Left lung (tissue), 10 donors: Measurements from ENCODE around the gene CEP89. TPM values are rescaled to one million over a fixed set of nuclear protein-coding genes. Genes with fewer than 3 reads are reported as not detected.
"Not testable (repeated sequence)": the region's sequence is repeated elsewhere in the genome, so short reads cannot be mapped to it uniquely, and the experiment has no call there.

Source experiments
- ATAC-seq: fragments of 200-7000 bp; cut with Tn5 transposase; one replicate; pipeline ENCODE4 v1.9.1; 2020; ENCODE audit warnings: moderate library complexity
- DNase-seq, 4 donors: peaks; one replicate each; pipeline ENCODE4 v3.0.0-alpha.2; 2013 to 2020
- H3K27ac ChIP-seq, 2 donors: fragments of 200-600 bp; sonication (generic) in 1 of 2; one replicate each; pipeline versions ENCODE4 v1.5.0 to v1.8.0; 2020 to 2021
- H3K27me3 ChIP-seq, 2 donors: fragments of 200-600 bp; sonication (generic) in 1 of 2; one replicate each; pipeline versions ENCODE4 v1.5.0 to v1.8.0; 2020 to 2021
- H3K36me3 ChIP-seq, 2 donors: fragments of 200-600 bp; sonication (generic) in 1 of 2; one replicate each; pipeline versions ENCODE4 v1.5.0 to v1.8.0; 2020 to 2021
- H3K4me1 ChIP-seq, 2 donors: fragments of 200-600 bp; one replicate each; pipeline ENCODE4 v1.8.0; 2021
- H3K4me3 ChIP-seq, 2 donors: fragments of 200-600 bp; sonication (generic) in 1 of 2; one replicate each; pipeline versions ENCODE4 v1.5.0 to v1.8.0; 2020 to 2021; ENCODE audit warnings: mild to moderate bottlenecking in 1 of 2
- H3K9me3 ChIP-seq, 2 donors: fragments of 200-600 bp; sonication (generic) in 1 of 2; one replicate each; pipeline versions ENCODE4 v1.5.0 to v1.8.0; 2020 to 2021
- CTCF ChIP-seq, 2 donors: fragments of 200-600 bp; sonication (generic) in 1 of 2; IDR thresholded peaks; one replicate each; pipeline versions ENCODE4 v1.5.0 to v1.8.0; 2021; ENCODE audit warnings: antibody characterized with exemption in 2 of 2
- intact Hi-C, 2 donors: fragments of 100-400 bp; cut with DNase I; formaldehyde crosslinking; loops; one replicate each; pipeline versions ENCODE4 v1.11.2 to v1.14.2; 2022
- polyA plus RNA-seq, 6 donors: library from polyadenylated mRNA; unstranded; fragments of 120-200 nt; gene quantifications; one replicate each; pipeline ENCODE4 v1.2.1, GENCODE V29; 2013; ENCODE audit not compliant: insufficient read length in 6 of 6
- total RNA-seq, 2 donors: library from RNA; stranded (reverse); fragmentation: NEBNext Ultra II Directional; extraction: Animal tissue kit (Norgen Biotek cat#: 25700); gene quantifications; one replicate each; pipeline ENCODE4 v1.2.1, GENCODE V29; 2021
- donor health status: DM: no; HTN: yes; CAD: no.
- donor health status: DM: no; HTN: no; CAD: no.

Gene CEP89
- total and polyA plus RNA-seq, 8 donors: 19.1 to 37.9 (median 32.3) TPM

- intact Hi-C loops: no loop called here
- H3K27me3 ChIP-seq: no peaks in the 10 kb centered on the region
- H3K4me3 ChIP-seq: no peak overlapping the region
- no peak for ATAC-seq
- no peak for TF ChIP-seq CTCF (IDR thresholded peaks at IDR 0.05)
- H3K27ac ChIP-seq: no peak overlapping the region
- DNase-seq: no peak
- H3K36me3 ChIP-seq: no peaks in the 10 kb centered on the region
- H3K9me3 ChIP-seq: no peaks in the 10 kb centered on the region
- no peaks in the 10 kb centered on the region for H3K4me1 ChIP-seq
These were observed 29.2 kb upstream of the CEP89 start for GRCh38 chr19:33000910-33001309.

- Histone ChIP-seq H3K36me3 (no peaks in the 10 kb centered on the region), H3K9me3 (no peaks in the 10 kb centered on the region), H3K4me1 (no peaks in the 10 kb centered on the region), H3K4me3 (no peak overlapping the region), H3K27ac (no peak overlapping the region), H3K27me3 (no peaks in the 10 kb centered on the region)
- intact Hi-C loops: no loop called here
- ATAC-seq (no peak), DNase-seq (no peak)
- no peak for TF ChIP-seq CTCF (IDR thresholded peaks at IDR 0.05)
These were observed 28.8 kb upstream of the CEP89 start for GRCh38 chr19:33000510-33000909.

- no peaks in the 10 kb centered on the region for H3K4me1 ChIP-seq
- intact Hi-C loops: no loop called here
- H3K9me3 ChIP-seq: no peaks in the 10 kb centered on the region
- no peaks in the 10 kb centered on the region for H3K27me3 ChIP-seq
- DNase-seq (no peak), ATAC-seq (no peak)
- no peak for TF ChIP-seq CTCF (IDR thresholded peaks at IDR 0.05)
- no peak overlapping the region for H3K27ac ChIP-seq
- no peaks in the 10 kb centered on the region for H3K36me3 ChIP-seq
- no peak overlapping the region for H3K4me3 ChIP-seq
These were observed 27.0 kb upstream of the CEP89 start for GRCh38 chr19:32998722-32999121.

- Histone ChIP-seq H3K27me3 (no peaks in the 10 kb centered on the region), H3K9me3 (no peaks in the 10 kb centered on the region), H3K27ac (no peak overlapping the region), H3K36me3 (no peaks in the 10 kb centered on the region), H3K4me3 (no peak overlapping the region), H3K4me1 (no peaks in the 10 kb centered on the region)
- ATAC-seq: no peak
- intact Hi-C loops: no loop called here
- no peak for DNase-seq
- TF ChIP-seq CTCF (IDR thresholded peaks at IDR 0.05): no peak
These were observed 26.1 kb upstream of the CEP89 start for GRCh38 chr19:32997716-32998355.

GRCh38 chr19:32997061-32997464 lies 25.3 kb upstream of the CEP89 start:
- H3K36me3 ChIP-seq, DNase-seq, ATAC-seq, H3K4me1 ChIP-seq, H3K27ac ChIP-seq, intact Hi-C loops, H3K4me3 ChIP-seq, H3K9me3 ChIP-seq, H3K27me3 ChIP-seq: not testable (repeated sequence)

GRCh38 chr19:32995966-32996365 lies 24.2 kb upstream of the CEP89 start:
- DNase-seq, intact Hi-C loops, ATAC-seq: not testable (repeated sequence)

More at GRCh38 chr19:32995966-32996365, 24.2 kb upstream of the CEP89 start:
- not testable (repeated sequence) for H3K4me1 ChIP-seq, H3K27me3 ChIP-seq, H3K27ac ChIP-seq, H3K36me3 ChIP-seq, H3K9me3 ChIP-seq, H3K4me3 ChIP-seq
